Fibroblast of lung (primary cell): ENCODE data around the gene AKAP7. TPM values are rescaled to one million over a fixed set of nuclear protein-coding genes. Genes with fewer than 3 reads are reported as not detected.

Experiments
- DNase-seq, 2 donors: peaks; one replicate each; pipeline versions ENCODE4 v3.0.0 to v3.0.0-alpha.2; 2010; ENCODE audit warnings: low read depth in 2 of 2
- H2AFZ ChIP-seq: 2 replicates; pipeline ENCODE4 v1.5.1; 2012; ENCODE audit warnings: low read length, control low read depth, inconsistent platforms
- H3K27ac ChIP-seq: 2 replicates; pipeline ENCODE4 v1.5.1; 2011; ENCODE audit warnings: low read length, control low read depth; ENCODE audit not compliant: insufficient read depth
- H3K27me3 ChIP-seq: 2 replicates; pipeline ENCODE4 v1.5.1; 2011; ENCODE audit warnings: mild to moderate bottlenecking, low read length; ENCODE audit not compliant: control insufficient read depth, insufficient read depth
- H3K36me3 ChIP-seq: 2 replicates; pipeline ENCODE4 v1.5.1; 2011; ENCODE audit warnings: low read length; ENCODE audit not compliant: control insufficient read depth, insufficient read depth
- H3K4me1 ChIP-seq: 2 replicates; pipeline ENCODE4 v1.5.1; 2011; ENCODE audit warnings: low read length; ENCODE audit not compliant: control insufficient read depth, insufficient read depth; ENCODE audit errors: extremely low read depth
- H3K4me2 ChIP-seq: 2 replicates; pipeline ENCODE4 v1.5.1; 2011; ENCODE audit warnings: low read length, control low read depth; ENCODE audit not compliant: insufficient read depth; ENCODE audit errors: extremely low read depth
- H3K4me3 ChIP-seq, 4 experiments: fragments of 200-600 bp in 1 of 4; sonication (generic) in 1 of 4; replicated peaks in 1 of 4; 2 replicates each; pipeline ENCODE4 v1.5.1; 2011 to 2016; ENCODE audit warnings: low read length in 4 of 4, low read depth in 3 of 4, mild to moderate bottlenecking in 3 of 4, control low read depth in 2 of 4, inconsistent platforms in 1 of 4, mixed read lengths in 1 of 4; ENCODE audit not compliant: insufficient read depth in 1 of 4; ENCODE audit errors: control extremely low read depth in 1 of 4
- H3K79me2 ChIP-seq: 2 replicates; pipeline ENCODE4 v1.5.1; 2012; ENCODE audit warnings: mild to moderate bottlenecking, low read length, inconsistent platforms; ENCODE audit not compliant: control insufficient read depth, insufficient read depth
- H3K9ac ChIP-seq: 2 replicates; pipeline ENCODE4 v1.5.1; 2011; ENCODE audit warnings: mild to moderate bottlenecking, low read length, control low read depth; ENCODE audit not compliant: insufficient read depth
- H3K9me3 ChIP-seq: 2 replicates; pipeline ENCODE4 v1.5.1; 2012; ENCODE audit warnings: low read depth, low read length; ENCODE audit not compliant: control insufficient read depth, insufficient read depth
- H4K20me1 ChIP-seq: 2 replicates; pipeline ENCODE4 v1.5.1; 2011; ENCODE audit warnings: low read length; ENCODE audit not compliant: control insufficient read depth, insufficient read depth; ENCODE audit errors: extremely low read depth
- CTCF ChIP-seq, 2 donors: IDR thresholded peaks in 1 of 2; conservative IDR thresholded peaks in 1 of 2; 1 replicate in 1 of 2; 2 replicates in 1 of 2; pipeline ENCODE4 v1.5.1; 2011 to 2012; ENCODE audit warnings: low read length in 2 of 2, control low read depth in 1 of 2, inconsistent platforms in 1 of 2, low read depth in 1 of 2, mild to moderate bottlenecking in 1 of 2
- EZH2 ChIP-seq: IDR thresholded peaks from 2 replicates; pipeline ENCODE4 v1.5.1; 2012; ENCODE audit warnings: low read length, control low read depth, mild to moderate bottlenecking; ENCODE audit errors: missing control alignments
- polyA plus RNA-seq, 2 donors: library from polyadenylated mRNA; depleted of rRNA in 1 of 2; stranded (reverse) in 1 of 2; unstranded in 1 of 2; fragments of >200 nt; gene quantifications; 2 replicates each; pipeline ENCODE4 v1.2.1, GENCODE V29; 2011 to 2012; ENCODE audit warnings: missing spikeins in 1 of 2
- total RNA-seq: library from RNA; depleted of rRNA; stranded (reverse); fragments of >200 nt; gene quantifications from 2 replicates; pipeline ENCODE4 v1.2.1, GENCODE V29; 2014

Gene AKAP7
- total and polyA plus RNA-seq, 2 donors (not counting 1 experiment from before 2014, with no cell fraction given) = 3.1 to 5.8 TPM

GRCh38 chr6:131277591-131277990 lies 142.3 kb downstream of the AKAP7 start:
- TF ChIP-seq EZH2 (no peak), CTCF (conservative IDR thresholded peaks at IDR 0.05 in 1 of 2, IDR thresholded peaks at IDR 0.05 in 1 of 2; ENCODE audit: low read depth in 1 of 2, low read length in 2 of 2) (no peak)
- no peaks in the 10 kb centered on the region for H3K36me3 ChIP-seq
- H4K20me1 ChIP-seq = no peaks in the 10 kb centered on the region
- no peak overlapping the region for H3K27ac ChIP-seq
- H2AFZ ChIP-seq = no peak overlapping the region
- H3K79me2 ChIP-seq = no peaks in the 10 kb centered on the region
- no peak for DNase-seq
- no peak overlapping the region for H3K4me3 ChIP-seq
- H3K4me1 ChIP-seq = no peaks in the 10 kb centered on the region
- H3K4me2 ChIP-seq = no peak overlapping the region
- H3K27me3 ChIP-seq = no peaks in the 10 kb centered on the region
- H3K9ac ChIP-seq = no peak overlapping the region
- H3K9me3 ChIP-seq = no peaks in the 10 kb centered on the region

DNA sequence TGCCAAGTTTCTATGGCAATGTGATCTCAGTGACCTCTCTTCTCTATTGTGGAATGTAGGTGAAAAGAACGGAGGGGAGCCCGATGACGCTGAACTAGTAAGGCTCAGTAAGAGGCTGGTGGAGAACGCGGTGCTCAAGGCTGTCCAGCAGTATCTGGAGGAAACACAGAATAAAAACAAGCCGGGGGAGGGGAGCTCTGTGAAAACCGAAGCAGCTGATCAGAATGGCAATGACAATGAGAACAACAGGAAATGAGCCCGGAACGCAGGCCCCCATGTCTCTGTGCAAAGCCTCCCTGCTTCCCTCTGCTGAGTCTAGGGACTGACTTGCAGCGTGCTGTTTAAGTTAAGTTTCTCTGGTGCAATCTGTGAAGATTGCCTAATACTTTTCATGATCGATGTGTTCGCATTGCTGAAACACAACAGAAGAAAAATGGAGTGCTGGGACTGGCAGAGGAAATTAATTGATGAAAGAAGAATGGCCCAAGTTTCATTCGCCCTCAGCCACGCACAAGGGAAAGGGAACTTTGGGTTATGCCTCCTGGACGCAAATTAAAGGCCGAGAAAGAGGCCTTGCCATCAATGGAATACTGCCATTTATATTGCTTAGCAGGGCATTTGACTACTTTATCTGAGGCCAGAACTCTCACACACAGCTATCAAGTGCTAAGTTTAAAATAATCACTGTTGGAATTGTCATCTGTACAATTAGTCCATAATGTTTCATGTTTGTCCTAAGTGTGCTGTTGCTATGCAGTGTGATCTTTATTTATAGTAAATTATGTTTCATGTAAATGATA lies 146.4 kb downstream of the AKAP7 start:
- TF ChIP-seq CTCF (conservative IDR thresholded peaks at IDR 0.05 in 1 of 2, IDR thresholded peaks at IDR 0.05 in 1 of 2; ENCODE audit: low read depth in 1 of 2, low read length in 2 of 2) = no peak
- no peak for TF ChIP-seq EZH2

GRCh38 chr6:131282365-131282764 lies 147.1 kb downstream of the AKAP7 start:
- Histone ChIP-seq H3K9me3 (no peaks in the 10 kb centered on the region), H3K36me3 (no peaks in the 10 kb centered on the region), H2AFZ (no peak overlapping the region), H3K9ac (no peak overlapping the region), H3K27me3 (no peaks in the 10 kb centered on the region), H3K79me2 (no peaks in the 10 kb centered on the region), H3K27ac (no peak overlapping the region), H3K4me2 (no peak overlapping the region), H4K20me1 (no peaks in the 10 kb centered on the region), H3K4me3 (no peak overlapping the region), H3K4me1 (no peaks in the 10 kb centered on the region)
- peak in 1 of 2 donors; percentile 36 for DNase-seq
- no peak for TF ChIP-seq CTCF (conservative IDR thresholded peaks at IDR 0.05 in 1 of 2, IDR thresholded peaks at IDR 0.05 in 1 of 2; ENCODE audit: low read depth in 1 of 2, low read length in 2 of 2)
- no peak for TF ChIP-seq EZH2

More for the DNA sequence above, 146.4 kb downstream of the AKAP7 start:
- no peaks in the 10 kb centered on the region for H4K20me1 ChIP-seq
- no peaks in the 10 kb centered on the region for H3K79me2 ChIP-seq
- H3K4me3 ChIP-seq = no peak overlapping the region
- H3K4me2 ChIP-seq = no peak overlapping the region
- H2AFZ ChIP-seq = no peak overlapping the region
- H3K36me3 ChIP-seq = no peaks in the 10 kb centered on the region
- H3K9me3 ChIP-seq = no peaks in the 10 kb centered on the region
- H3K9ac ChIP-seq = no peak overlapping the region
- H3K27me3 ChIP-seq = no peaks in the 10 kb centered on the region
- peak; percentile 38 to 79 for DNase-seq
- H3K27ac ChIP-seq = no peak overlapping the region
- no peaks in the 10 kb centered on the region for H3K4me1 ChIP-seq
